Measurements from ENCODE around the gene EFTUD2. TPM values are rescaled to one million over a fixed set of nuclear protein-coding genes. Genes with fewer than 3 reads are reported as not detected.

EFTUD2 gene
- polyA plus RNA-seq, 4 donors, result 101 to 120 (median 114) TPM

DNA sequence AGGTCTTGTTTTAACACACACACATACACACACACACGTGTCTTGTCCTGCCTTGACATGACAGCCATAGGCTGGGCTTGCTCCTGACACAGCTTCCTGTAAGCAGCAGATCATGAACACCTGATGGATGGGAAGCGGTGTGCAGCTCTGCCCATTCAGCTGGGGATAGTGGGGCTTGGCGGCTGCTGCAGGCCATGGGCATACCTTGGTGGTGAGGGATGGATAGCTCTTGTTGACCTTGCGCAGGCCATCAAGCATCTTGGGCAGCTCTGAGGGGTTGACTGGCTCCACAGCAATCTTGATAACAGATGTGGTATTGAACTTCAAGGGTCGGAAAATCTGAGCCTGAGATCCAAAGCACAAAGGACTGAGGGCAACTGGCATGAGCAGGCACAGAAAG is 39.5 kb downstream of the EFTUD2 start:
- DNase-seq (ENCODE audit: low read depth in 4 of 4, low spot score in 3 of 4), result no peak

DNA sequence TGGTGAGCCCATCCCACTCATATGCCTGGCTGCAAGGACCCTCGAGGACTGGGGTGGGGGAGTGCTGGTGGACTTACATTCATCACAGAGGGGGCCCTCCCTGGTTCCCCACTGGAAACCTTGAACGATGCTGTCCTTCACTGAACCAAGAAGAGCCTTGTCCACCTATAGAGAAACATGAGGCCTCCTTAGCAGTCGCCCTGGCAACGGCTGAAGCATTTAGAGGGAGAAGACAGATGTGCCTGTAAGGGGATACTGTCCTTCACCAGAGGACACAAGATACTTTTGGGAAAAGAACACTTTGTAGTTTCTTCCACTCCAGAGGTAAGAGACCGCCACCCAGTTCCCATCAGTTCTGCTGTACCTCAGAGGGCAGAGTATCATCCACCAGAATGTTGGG is 45.1 kb downstream of the EFTUD2 start:
- DNase-seq (ENCODE audit: low read depth in 4 of 4, low spot score in 3 of 4), result peak in 1 of 4 donors; percentile 20

DNA sequence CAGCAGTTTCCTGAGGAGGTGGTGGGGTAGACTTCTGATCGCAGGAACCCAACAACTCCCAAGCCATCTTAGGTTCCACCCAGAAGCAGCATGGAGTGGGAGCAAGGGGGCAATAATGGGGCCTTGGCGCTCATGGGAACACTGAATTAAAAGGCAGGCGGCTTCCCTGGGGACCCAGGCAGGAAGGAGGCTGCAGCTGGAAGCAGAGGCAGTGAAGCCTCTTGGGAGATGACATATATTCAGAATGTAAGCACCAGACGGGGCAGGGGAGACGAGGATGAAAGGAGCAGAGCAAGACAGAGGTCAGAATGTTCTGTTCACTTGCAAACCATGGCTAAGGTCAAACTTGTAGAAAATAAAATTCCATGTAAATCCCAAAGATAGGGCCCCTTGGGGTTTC is 48.6 kb downstream of the EFTUD2 start:
- no peak for DNase-seq (ENCODE audit: low read depth in 4 of 4, low spot score in 3 of 4)

DNA sequence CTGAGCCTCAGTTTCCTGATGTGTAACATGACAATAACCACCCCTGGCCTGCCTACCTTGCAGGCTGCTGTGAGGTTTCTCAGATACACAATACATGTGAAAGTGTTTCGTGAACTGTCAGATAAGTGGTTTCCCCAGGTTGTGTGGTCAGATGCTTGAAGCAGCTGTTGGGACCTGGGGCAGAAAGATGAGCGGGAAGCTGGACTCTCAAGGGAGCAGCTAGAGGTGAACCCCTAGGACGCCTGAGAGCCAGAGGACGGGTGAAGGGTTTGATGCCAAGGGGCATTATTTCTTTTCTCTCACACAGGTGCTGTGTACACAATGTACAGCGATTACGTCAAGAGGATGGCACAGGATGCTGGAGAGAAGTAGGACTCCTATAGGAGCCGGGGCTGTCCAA is 49.2 kb downstream of the EFTUD2 start:
- DNase-seq (ENCODE audit: low read depth in 4 of 4, low spot score in 3 of 4), result no peak

DNA sequence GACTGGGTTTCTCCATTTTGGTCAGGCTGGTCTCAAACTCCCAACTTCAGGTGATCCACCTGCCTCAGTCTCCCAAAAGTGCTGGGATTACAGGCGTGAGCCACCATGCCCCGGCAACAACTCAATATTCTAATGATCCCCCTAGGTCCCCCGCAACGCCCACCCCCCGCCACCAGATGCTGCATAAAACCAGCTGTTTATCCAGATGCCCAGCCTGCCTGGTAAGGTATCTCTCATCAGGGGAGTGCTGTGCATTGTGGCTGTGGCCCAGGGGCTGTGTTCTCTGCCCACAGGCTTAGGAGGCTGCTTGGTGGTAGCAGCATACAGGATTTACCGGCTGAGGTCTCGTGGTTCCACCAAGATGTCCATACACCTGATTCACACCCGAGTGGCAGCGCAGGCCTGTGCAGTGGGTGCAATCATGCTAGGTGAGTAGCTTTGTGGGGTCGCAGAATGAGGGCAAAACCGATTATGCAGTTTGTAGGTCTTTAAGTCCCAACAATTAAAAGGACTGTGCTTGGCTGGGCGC is 50.2 kb downstream of the EFTUD2 start:
- DNase-seq (ENCODE audit: low read depth in 4 of 4, low spot score in 3 of 4), result no peak

DNA sequence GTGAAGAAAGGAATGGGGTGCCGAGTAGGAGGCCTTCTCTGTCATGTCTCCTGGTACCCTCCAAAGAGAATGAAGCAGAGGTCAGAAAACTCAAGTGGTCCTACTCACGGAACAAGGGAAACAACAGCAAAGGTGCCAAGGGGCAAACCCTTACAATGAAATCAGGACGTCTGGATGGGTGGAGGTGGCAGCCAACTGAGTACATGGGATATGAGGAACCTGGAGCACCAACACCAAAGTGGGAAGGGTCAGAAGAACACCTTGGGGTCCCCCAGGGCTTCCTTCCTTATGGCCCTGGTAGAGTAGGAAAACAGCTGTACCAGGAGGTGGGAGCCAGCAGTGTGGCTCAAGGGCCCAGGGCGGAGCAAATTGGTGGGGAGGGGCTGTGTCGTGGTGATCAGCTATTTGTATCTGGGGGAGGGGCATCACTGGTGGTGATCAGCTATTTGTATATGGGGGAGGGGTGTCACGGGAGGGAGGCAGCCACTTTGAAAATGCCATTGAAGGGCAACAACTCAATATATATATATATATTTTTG is 50.9 kb downstream of the EFTUD2 start:
- DNase-seq (ENCODE audit: low read depth in 4 of 4, low spot score in 3 of 4), result no peak

DNA sequence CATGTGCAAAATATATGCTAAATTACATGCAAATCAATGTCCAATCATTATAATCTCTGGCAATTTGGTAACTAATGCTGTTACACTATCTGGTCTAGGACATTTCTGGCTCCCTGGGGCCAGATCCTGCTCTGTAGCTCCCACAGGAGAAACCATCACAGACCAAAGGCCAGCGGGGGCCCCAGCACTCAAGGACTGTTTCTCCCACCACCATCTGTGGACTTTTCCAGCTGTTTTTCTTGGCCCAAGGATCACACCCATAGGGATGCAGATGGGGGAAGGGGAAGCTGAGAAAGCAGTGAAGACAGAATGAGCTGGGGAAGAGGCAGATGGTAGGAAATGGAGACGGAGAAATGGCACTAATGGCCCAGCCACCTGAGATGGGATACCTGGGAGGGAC is 51.7 kb downstream of the EFTUD2 start, which contains the start of gene HIGD1B:
Gene HIGD1B, plus strand, starts transcription at position 298 of the 400 bp plus-strand sequence. CDS start 270 bp downstream, outside the sequence.
- no peak for DNase-seq (ENCODE audit: low read depth in 4 of 4, low spot score in 3 of 4)

DNA sequence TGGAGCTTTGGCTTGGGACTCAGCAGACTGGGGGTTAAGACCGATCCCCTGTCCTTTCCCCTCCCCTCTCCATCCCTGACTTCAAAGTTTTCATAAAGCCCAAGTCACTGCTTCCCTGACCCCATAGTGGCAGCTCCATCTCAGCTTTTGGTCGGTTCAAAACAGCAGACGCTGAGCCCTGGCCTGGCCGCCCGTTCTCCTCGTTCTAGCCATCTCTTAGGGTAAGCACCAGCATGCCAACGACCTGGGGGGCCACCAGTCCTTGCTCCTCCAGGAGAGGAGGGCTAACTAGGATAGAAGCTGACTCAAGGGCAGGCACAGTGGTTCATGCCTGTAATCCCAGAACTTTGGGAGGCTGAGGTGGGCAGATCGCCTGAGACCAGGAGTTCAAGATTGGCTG is 53.0 kb downstream of the EFTUD2 start:
- no peak for DNase-seq (ENCODE audit: low read depth in 4 of 4, low spot score in 3 of 4)

DNA sequence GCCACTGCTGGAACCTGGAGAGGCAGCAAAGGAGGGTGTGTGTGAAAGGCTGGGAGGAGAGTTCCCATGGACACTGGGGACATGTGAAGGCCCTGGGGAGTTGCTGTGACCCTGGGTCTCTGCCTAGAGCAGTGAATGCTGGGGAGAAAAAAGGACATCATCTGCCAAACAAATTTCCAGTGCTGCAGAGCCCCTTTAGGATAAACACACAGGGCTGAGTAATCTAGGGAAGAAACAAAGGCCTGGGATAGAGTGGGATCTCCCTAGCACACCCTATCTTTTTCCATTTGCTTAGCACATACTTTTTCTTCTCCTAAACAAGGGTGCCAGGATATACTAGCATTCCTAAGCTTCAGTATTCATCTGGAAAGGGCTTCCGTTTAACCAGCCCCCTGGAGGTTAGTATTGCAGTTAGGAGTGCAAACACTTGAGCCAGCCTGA is 54.8 kb downstream of the EFTUD2 start:
- DNase-seq (ENCODE audit: low read depth in 4 of 4, low spot score in 3 of 4), result no peak

DNA sequence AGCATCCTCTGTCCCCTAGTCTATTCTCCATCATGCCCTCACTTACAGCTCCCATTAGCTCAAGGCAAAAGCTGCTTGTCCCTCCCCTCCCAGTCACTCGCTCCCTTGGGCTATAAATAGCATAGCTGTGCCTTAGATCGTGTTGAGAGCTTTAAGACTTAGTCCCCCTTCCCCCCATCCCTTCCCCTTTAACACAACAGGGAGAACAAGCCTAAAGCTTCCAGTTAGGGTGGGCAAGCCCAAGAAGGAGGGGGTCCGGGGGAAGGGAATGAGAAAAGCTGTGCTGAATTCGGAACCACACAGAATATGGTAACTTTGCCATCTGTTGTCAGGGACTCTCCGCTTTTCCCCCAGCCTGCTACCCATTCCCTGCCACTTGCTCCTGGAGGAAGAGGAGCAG is 56.5 kb downstream of the EFTUD2 start:
- DNase-seq (ENCODE audit: low read depth in 4 of 4, low spot score in 3 of 4), result no peak

DNA sequence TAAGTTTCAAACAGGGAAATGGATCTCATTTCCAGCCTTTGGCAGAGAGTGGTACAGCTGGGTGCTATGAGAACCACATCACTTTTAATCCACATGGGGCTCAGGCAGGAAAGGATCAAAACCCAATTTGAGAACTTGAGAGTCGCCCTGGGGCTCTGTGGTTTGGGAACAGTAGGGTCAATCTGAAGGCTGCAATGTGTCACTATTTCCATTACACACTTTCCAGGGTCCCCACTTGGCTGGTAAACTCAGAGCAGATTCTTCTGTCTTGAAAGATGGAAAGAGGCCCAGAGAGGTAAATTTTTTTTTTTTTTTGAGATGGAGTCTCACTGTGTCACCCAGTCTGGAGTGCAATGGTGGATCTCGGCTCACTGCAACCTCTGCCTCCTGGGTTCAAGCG is 58.3 kb downstream of the EFTUD2 start:
- DNase-seq (ENCODE audit: low read depth in 4 of 4, low spot score in 3 of 4), result no peak

DNA sequence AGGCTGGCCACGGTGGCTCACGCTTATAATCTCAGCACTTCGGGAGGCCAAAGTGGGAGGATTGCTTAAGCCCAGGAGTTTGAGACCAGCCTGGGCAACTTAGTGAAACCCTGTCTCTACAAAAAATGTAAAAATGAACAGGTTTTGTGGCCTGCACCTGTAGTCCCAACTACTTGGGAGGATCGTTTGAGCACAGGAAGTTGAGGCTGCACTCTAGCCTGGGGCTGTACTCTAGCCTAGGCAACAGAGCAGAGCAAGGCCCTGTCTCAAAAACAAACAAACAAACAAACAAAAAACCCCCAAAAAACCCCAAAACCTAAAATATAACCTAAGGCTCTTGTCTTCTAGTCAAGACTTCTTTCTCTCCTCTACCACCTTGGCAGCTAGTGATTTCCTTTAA is 59.0 kb downstream of the EFTUD2 start:
- DNase-seq (ENCODE audit: low read depth in 4 of 4, low spot score in 3 of 4), result no peak

DNA sequence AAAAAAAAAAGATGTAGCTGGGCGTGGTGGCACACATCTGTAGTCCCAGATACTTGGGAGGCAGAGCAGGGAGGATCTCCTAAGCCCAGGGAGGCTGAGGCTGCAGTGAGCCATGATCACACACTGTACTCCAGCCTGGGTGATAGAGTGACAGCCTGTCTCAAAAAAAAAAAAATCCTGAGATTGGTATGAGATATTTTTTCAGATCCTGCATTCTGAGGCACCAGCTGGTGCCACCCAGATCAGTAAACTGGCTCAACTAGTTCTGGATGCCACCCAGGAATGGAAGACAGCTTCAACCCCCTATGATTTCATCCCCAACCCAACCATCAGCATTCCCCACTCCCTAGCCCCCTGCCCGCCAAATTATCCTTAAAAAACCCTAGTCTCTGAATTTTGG is 62.0 kb downstream of the EFTUD2 start:
- DNase-seq (ENCODE audit: low read depth in 4 of 4, low spot score in 3 of 4), result no peak

DNA sequence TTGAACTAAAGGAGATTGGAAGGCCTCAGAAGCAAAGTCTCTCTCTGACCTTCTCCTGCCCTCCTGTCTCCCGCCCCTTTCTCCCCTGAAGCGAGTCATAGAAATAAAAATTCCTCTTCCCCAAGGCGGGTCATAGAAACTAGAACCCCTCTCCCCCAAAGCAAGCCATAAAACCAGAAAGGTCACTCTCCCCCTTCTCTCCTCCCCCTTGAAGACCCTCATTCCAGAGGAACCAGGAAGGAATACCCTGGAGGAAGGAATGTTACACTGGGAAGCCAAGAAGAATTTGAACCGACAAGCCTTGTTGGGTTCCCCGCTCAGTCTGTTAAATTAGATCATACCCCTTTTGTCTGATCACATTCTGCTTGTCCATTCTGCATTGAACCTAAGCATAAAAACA is 66.4 kb downstream of the EFTUD2 start:
- DNase-seq (ENCODE audit: low read depth in 4 of 4, low spot score in 3 of 4), result peak in 1 of 4 donors; percentile 14

DNA sequence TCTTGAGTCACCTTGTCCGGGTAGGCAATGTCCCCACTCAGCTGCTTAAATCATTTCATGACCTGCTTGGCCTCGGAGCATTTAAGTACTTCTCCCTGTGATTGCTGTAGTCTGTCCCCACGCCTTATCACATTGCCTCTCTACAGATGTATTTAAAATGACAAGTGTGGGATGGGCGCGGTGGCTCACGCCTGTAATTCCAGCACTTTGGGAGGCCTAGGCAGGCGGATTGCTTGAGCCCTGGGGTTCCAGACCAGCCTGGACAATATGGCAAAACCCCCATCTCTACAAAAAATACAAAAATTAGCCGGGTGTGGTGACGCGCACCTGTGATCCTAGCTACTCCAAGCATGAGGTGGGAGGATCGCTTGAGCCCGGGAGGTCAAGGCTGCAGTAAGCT is 67.9 kb downstream of the EFTUD2 start:
- DNase-seq (ENCODE audit: low read depth in 4 of 4, low spot score in 3 of 4), result no peak

DNA sequence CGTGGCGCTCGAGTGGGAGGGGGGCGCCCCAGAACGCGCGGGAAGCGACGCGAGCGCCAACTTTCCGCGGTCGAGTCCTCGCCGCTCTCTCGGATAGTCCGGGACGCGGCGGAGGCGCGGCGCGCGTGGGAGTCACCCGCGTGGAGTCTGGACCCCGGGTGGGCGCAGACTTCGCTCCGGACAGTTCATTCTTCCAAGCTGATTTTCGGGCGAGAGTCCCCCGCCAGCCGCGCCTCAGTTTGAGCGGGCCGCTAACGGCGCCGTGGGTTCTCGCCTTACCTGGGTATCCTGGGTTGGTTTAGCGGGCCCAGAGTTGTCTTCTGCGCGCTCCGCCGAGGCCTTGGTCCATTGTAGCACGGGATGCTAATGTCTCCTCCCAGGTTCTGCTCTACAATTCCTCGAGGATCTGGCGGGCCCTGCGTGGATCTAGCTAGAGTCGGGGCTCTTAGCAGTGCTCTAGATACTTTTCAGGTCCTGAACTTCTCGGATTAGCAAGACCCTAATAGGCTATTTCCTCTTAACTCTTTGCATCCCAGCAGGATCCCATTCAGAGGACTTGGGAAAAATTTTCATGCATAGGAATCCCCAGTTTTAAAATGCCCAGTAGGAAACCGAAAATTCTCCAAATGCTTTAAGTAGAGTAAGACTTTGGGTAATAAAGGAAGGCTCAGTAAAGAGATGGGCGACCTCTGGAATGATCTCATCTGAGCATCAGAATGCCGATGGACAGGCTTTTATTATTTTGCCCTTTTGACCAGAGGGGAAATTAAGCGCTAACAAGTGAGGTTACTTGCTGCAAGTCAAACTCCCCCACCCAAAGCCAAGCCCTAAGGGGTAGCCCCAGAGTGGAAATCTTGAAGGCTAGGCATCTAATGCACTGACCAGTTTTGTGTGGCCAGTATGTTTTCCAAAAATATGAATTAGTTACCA is 68.6 kb downstream of the EFTUD2 start:
- peak in 1 of 4 donors; percentile 34 for DNase-seq (ENCODE audit: low read depth in 4 of 4, low spot score in 3 of 4)

DNA sequence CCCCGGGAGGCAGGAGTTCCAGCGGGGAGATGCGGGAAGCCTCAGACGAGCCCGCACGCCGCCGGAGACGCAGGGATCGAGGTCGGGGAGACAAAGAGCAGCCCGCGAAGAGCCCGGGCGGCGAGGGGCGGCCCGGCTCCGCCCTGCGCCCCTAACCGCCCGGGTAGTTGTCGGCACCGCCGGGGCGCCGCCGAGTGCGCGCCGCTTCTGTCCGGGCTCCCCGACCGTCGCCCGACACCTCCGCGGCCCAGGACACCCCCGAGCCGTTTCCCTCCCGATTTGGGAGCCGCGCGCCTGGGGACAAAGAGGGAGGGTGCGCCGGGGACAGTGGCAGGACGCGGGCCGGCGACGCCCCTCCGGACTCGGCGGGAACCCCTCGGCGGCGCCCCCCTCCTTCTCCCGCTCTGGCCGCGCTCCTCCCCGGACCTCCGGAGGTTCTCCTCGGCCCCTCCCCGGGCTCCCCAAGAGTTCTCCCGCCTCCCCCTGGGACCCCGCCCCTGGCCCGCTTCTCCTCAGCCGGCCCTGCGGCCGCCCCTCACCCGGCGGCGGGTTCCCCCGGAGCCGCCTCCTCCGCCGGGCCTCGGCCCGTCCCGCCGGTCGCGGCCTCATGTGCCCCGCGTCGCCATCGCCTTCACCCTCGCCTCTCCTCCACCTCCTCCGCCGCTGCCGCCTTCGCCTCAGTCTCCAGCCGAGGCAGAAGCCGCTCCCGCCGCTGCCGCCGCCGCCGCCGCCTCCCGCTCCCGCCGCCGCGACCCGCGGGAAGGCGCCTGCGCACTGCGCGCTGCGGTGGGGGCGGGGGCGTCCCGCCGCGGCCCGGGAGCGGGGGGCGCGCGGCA is 69.5 kb downstream of the EFTUD2 start, which contains the start of gene GJC1:
Gene GJC1, minus strand, starts transcription at position 765 of the 836 bp plus-strand sequence. CDS start 24,470 bp downstream, outside the sequence.
- peak in 3 of 4 donors; percentile 22 to 43 (median 36) for DNase-seq (ENCODE audit: low read depth in 4 of 4, low spot score in 3 of 4)

DNA sequence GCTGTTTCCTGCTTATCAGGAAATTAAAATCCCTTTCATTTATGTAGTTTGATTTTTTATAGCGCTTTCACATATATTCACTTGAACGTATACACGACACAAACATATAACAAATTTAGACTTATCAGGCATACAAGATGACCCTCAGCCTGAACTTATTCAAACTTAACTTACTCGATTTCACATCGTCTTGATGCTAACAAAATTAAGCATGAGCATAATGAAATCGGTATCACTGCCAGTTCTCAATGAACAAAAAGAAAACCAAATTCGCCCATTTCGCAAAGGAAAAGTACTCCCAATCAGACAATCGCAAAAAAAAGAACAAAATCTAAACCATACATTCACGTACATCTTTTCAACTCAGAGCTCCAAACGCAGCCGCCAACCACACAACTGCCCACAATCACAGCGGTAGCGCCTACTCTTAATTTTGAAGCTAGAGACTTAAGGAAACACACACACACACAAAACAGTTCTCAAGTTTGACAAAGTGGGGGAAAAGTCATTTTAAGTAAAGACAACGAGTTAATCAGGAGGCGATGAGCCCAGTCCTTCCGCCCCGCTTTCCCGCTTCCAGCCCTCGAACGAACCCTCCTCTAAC is 70.2 kb downstream of the EFTUD2 start:
- peak in 1 of 4 donors; percentile 20 for DNase-seq (ENCODE audit: low read depth in 4 of 4, low spot score in 3 of 4)

DNA sequence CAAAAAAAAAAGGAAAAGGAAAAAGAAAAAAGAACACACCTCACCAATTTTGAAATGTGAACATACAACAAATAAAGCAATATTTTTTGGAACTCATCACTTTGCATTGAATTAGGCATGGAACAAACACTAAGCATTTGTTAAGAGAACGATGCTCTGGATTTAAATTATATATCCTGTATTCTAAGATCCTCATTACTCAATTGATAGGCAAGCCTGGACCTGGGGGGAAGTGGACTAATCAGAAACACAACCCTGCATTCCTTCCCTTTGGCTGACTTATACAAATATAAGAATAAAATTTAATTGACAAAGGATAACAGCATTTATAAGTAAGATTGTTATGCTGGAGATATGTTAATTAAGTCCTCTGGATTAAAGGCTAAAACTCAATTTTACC is 71.4 kb downstream of the EFTUD2 start:
- no peak for DNase-seq (ENCODE audit: low read depth in 4 of 4, low spot score in 3 of 4)

DNA sequence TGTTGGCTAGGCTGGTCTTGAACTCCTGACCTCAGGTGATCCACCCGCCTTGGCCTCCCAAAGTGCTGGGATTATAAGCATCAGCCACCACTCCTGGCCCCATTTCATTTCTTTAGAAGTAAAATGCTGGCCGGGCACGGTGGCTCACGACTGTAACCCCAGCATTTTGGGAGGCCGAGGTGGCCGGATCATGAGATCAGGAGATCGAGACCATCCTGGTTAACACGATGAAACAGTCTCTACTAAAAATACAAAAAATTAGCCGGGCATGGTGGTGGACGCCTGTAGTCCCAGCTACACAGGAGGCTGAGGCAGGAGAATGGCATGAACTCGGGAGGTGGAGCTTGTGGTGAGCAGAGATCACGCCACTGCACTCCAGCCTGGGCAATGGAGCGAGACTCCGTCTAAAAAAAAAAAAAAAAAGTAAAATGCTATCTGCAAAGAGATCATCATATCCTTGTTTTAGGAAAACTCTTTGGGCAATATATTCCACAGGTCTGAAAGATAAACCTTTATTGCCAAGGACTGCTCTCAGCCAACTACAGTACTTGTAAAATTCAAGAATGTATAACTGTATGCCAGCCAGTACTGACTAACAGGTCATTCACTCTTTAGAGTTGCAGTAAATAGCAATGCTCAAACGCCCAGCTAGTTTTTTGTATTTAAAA is 73.0 kb downstream of the EFTUD2 start:
- no peak for DNase-seq (ENCODE audit: low read depth in 4 of 4, low spot score in 3 of 4)
